Immature natural killer cell (primary cell): Measurements from ENCODE around the gene APEH. TPM values are rescaled to one million over a fixed set of nuclear protein-coding genes. Genes with fewer than 3 reads are reported as not detected.
"Not testable (repeated sequence)": the region's sequence is repeated elsewhere in the genome, so short reads cannot be mapped to it uniquely, and the experiment has no call there.

ENCODE experiments used
- DNase-seq, 3 donors: peaks; one replicate each; pipeline ENCODE4 v3.0.0; 2022; ENCODE audit warnings: mixed read lengths in 1 of 3
- H3K27ac Mint-ChIP-seq, 6 donors: one replicate each; pipeline ENCODE4 v1.8.0; 2020; ENCODE audit warnings: mixed read lengths in 6 of 6, mild to moderate bottlenecking in 5 of 6, inconsistent platforms in 4 of 6, moderate library complexity in 3 of 6
- H3K27me3 Mint-ChIP-seq, 3 donors: one replicate each; pipeline ENCODE4 v1.8.0; 2020 to 2021; ENCODE audit warnings: low read depth in 3 of 3, mild to moderate bottlenecking in 3 of 3, mixed read lengths in 3 of 3, moderate library complexity in 3 of 3, inconsistent platforms in 1 of 3
- H3K36me3 Mint-ChIP-seq, 3 donors: one replicate each; pipeline ENCODE4 v1.8.0; 2020; ENCODE audit warnings: mixed read lengths in 3 of 3, inconsistent platforms in 2 of 3, mild to moderate bottlenecking in 2 of 3
- H3K4me1 Mint-ChIP-seq, 2 donors: one replicate each; pipeline ENCODE4 v1.8.0; 2020; ENCODE audit warnings: inconsistent platforms in 2 of 2, mild to moderate bottlenecking in 2 of 2, mixed read lengths in 2 of 2, moderate library complexity in 1 of 2
- H3K4me3 Mint-ChIP-seq, 5 donors: one replicate each; pipeline ENCODE4 v1.8.0; 2020; ENCODE audit warnings: mild to moderate bottlenecking in 5 of 5, mixed read lengths in 5 of 5, inconsistent platforms in 3 of 5, moderate library complexity in 3 of 5
- H3K9me3 Mint-ChIP-seq, 6 donors: one replicate each; pipeline ENCODE4 v1.8.0; 2020; ENCODE audit warnings: mild to moderate bottlenecking in 6 of 6, mixed read lengths in 6 of 6, inconsistent platforms in 4 of 6, moderate library complexity in 3 of 6
- polyA plus RNA-seq, 3 donors: library from polyadenylated mRNA; unstranded; fragments of 300-500 nt; fragmentation: Illumina TruSeq; gene quantifications; one replicate each; pipeline ENCODE4 v1.2.3, GENCODE V29; 2021

Gene APEH
- polyA plus RNA-seq, 3 donors from 2014 or later = 88.0 to 130 (median 121) TPM

DNA sequence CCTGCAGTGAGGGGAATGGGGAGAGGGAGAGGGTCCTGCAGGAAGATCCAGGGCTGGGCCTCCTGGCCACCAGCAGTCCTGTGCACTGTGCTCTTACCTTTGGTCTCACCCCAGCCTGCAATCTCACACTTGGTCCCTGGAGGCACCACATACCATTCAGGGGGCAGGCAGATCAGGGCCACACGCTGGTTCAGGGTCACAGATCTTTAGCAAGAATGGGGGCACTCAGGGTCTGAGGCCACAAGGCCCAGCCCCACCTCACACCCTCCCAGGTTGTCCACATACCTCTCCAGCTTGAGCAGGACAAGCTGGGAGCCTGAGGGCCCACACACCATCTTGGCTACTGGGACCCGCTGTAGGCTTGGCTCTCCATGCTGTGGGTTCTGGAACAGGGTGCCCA lies 10.3 kb downstream of the APEH start:
- H3K4me1 Mint-ChIP-seq = peaks cover 13 to 27% of the 10 kb centered on the region in 2 donors
- H3K4me3 Mint-ChIP-seq, DNase-seq, H3K9me3 Mint-ChIP-seq, H3K27ac Mint-ChIP-seq: not testable (repeated sequence)
- peaks cover 5 to 14% (median 11%) of the 10 kb centered on the region in 3 donors for H3K36me3 Mint-ChIP-seq
- peaks cover 6 to 12% (median 8%) of the 10 kb centered on the region in 3 donors for H3K27me3 Mint-ChIP-seq

DNA sequence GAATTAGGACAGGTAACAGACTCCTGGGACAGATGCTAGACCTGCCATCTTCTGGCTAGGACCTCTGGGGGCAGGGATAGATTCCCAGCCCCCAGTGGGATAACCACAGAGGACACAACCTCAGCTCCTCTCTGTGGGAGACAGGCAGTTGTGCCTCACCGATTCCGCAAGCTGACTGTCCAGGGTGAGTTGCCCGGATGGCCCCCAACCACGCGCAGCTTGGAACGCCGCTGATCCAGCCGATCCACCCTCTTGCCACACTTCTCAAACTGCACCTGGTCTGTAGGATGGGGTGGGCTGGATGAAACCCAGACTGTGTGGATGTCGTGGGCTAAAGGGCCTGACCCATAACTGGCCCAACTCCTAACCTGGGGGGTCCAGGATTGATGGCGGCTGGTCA lies 11.0 kb downstream of the APEH start:
- H3K4me1 Mint-ChIP-seq = peaks cover 19 to 29% of the 10 kb centered on the region in 2 donors
- H3K27me3 Mint-ChIP-seq = peaks cover 8 to 14% (median 9%) of the 10 kb centered on the region in 3 donors
- DNase-seq, H3K36me3 Mint-ChIP-seq, H3K4me3 Mint-ChIP-seq, H3K9me3 Mint-ChIP-seq: not testable (repeated sequence)
- H3K27ac Mint-ChIP-seq = peak overlapping the region in 1 of 6 donors; percentile 26

DNA sequence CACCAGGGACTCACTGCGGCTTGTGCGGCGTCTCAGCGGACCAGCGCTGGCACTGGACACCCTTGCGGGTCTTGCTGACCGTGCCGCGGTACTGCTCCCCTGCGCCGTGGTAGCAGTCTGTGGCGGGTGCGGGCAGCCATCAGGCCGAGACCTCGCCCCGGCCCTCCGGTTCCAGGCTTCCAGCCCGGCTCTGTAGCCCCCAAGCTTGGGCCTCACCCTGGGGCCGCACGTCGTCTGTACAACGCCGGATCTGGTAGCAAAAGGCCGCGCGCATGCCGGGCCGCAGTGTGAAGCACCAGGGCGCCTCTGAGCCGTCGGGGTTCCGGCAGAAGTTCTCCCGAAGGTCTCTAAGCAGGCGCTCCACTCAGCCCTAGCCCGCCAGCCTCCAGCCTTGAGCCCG lies 11.7 kb downstream of the APEH start:
- H3K27ac Mint-ChIP-seq, H3K36me3 Mint-ChIP-seq, H3K9me3 Mint-ChIP-seq, DNase-seq: not testable (repeated sequence)
- H3K4me1 Mint-ChIP-seq = peaks cover 26 to 35% of the 10 kb centered on the region in 2 donors
- peaks cover 8 to 14% (median 9%) of the 10 kb centered on the region in 3 donors for H3K27me3 Mint-ChIP-seq
- H3K4me3 Mint-ChIP-seq = peak overlapping the region in 1 of 5 donors; percentile 69

DNA sequence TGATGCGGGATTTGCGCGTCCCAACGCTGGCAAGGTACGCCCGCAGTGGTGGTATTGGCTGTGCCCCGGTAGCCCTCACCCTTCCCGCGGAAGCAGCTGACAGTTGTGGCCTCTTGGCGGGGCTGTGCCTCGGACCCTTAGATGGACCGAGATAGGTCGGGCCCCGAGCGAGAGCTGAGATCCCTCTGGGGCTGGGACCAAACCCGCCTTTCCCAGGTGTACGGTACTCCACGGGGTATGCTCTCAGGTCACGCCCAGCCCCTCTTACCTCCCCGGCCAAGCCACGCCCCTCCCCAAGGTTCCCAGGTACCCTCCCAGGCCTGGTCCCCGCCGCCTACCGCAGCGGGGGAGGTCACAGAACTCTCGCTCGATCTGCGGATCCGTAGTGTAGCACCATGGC lies 12.2 kb downstream of the APEH start:
- Mint-ChIP-seq H3K4me3 (peak overlapping the region; percentile 33 to 69 (median 60)), H3K27me3 (peaks cover 8 to 14% (median 9%) of the 10 kb centered on the region in 3 donors), H3K4me1 (peaks cover 31 to 40% of the 10 kb centered on the region in 2 donors)
- not testable (repeated sequence) for H3K36me3 Mint-ChIP-seq, H3K9me3 Mint-ChIP-seq, H3K27ac Mint-ChIP-seq
- DNase-seq = peak in 1 of 3 donors; percentile 17

DNA sequence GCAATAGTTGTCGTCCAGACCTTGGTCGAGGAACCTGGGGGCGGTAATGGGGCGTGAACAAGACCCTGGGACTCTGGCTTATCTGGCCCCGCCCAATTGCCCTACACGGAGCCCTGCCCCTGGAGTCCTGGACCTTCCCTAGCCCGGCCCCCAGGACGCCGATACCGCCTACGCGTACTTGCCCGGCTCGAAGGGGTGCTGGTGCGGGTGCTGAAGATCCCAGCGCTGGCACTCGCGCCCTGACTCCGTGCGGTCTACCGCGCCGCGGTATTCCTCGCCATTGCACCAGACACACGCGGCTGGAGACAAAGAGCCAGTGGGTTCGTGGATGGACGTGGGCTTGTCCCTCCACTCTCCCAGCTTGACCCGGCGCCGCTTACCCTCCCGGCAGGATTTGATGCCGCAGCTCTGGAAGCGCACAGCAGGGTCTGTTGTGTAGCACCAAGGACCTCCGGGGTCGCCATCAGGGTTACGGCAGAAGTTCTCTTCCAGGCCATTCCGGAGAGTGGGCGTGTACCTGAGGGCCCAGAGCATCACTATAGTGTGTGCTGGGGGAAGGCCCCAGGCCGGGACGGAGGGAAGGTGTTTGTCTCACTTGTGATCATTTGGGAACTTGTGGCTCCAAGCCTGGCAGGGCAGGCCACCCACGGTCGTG lies 12.7 kb downstream of the APEH start:
- Mint-ChIP-seq H3K27me3 (peaks cover 8 to 14% (median 9%) of the 10 kb centered on the region in 3 donors), H3K4me3 (peak overlapping the region in 4 of 5 donors; percentile 27 to 55 (median 34)), H3K27ac (peak overlapping the region in 2 of 6 donors; percentile 7 to 58), H3K4me1 (peaks cover 32 to 43% of the 10 kb centered on the region in 2 donors)
- H3K36me3 Mint-ChIP-seq, H3K9me3 Mint-ChIP-seq: not testable (repeated sequence)
- peak in 2 of 3 donors; percentile 18 to 26 for DNase-seq

DNA sequence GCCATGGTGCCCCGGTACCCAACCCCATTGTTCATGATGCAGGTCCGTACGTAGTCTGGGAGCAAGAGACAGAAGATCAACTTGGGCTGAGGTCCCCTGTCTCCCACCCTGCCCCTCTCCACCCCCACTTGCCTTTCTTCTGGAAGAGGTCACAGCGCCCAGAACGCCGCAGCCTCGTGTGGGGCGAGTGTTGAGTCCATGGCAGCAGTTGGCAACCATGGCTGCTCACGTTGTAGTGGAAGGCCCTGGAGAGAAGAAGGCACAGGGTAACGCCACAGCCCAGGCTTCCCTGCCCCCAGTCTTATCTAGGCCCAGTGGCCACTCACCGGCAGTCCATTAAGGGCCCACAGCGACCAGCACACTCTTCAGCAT lies 13.3 kb downstream of the APEH start:
- peak overlapping the region in 4 of 5 donors; percentile 27 to 55 (median 34) for H3K4me3 Mint-ChIP-seq
- H3K4me1 Mint-ChIP-seq = peaks cover 34 to 43% of the 10 kb centered on the region in 2 donors
- peaks cover 8 to 15% (median 9%) of the 10 kb centered on the region in 3 donors for H3K27me3 Mint-ChIP-seq
- H3K36me3 Mint-ChIP-seq, DNase-seq, H3K9me3 Mint-ChIP-seq: not testable (repeated sequence)
- H3K27ac Mint-ChIP-seq = peak overlapping the region in 2 of 6 donors; percentile 7 to 58

DNA sequence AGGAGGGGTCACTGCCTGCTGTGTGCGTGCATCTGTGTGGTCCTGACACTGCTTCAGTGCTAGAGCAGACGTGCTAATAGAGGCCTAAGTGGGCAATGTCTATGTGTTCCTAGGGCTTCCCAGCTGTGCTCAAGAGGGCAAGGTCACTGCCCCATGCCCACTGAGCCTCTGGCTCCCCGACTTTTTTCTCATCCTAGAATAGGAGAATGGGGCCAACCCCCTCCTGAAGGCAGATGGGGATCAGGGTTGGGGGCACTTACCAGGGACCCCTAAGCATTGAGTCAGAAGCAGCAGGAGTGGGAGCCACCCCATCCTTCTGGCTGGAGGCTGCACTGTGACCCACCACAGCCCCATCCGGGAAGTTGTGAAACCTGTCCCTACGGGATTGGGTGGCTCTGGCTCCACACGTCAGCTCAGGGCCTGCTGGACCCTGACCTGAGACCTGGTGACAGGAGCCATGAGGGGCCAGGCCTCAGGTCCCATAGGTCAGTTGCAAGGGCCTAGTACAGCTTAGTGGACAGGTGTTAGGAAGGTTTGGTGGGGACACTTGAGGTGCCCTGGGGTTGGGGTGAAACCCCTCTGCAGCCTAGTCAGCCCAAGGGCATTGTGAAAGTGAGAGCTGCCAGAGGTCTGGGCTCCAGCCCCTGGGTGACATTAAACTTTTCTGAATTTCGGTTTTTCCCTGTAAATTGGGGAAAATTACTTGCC lies 14.3 kb downstream of the APEH start:
- H3K36me3 Mint-ChIP-seq, DNase-seq, H3K9me3 Mint-ChIP-seq: not testable (repeated sequence)
- Mint-ChIP-seq H3K27ac (peak overlapping the region; percentile 93 to 98 (median 97)), H3K4me3 (peak overlapping the region; percentile 95 to 97 (median 96)), H3K27me3 (peaks cover 8 to 17% (median 9%) of the 10 kb centered on the region in 3 donors), H3K4me1 (peaks cover 38 to 47% of the 10 kb centered on the region in 2 donors)

DNA sequence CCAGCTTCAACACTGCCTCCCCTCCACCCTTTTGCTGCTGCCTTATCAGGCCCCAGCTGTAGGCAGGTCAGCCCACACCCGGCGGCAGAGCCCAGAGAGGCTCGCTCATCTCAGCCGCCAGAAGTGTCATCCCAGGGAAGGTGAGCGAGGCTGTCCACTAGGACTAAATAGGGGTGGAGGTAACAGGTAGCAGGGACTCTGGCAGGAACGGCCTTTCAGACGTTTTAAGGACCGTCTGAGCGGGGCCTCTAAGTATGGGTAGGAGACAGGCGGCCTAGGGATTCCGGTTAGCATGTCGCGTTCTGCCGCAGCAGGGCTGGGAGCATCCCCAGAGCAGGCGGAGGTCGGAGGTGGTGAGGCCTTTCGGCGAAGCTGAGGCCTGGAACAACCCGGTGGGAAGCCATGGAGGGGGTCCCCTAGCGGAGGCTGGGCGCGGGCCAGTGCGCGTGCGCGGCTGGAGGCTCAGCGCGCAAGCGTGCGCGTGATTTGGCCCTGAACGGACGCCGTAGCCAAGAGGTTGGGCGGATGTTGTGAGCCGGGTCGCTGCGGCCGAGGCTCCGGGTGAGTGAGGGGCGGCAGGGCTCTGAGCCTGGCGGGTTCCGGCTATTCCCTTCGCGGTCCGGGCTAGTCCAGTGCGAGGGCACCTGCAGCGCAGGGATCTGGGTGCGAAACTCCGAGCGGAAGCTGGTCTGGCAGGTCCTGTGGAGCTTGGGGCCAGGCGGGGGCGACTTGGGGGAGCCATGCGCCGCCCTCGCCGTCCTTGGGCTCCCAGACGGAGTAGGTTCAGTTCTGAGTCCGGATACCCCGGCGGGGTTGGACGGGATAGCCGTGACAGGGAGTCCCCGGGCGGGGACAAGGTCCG lies 15.1 kb downstream of the APEH start, which contains the start of the genes MST1 and RNF123:
MST1 (minus strand) TSS at position 429 of the 862 bp plus-strand sequence. CDS start 783 bp downstream, outside the sequence.
RNF123 (plus strand) TSS at position 512 of the 862 bp plus-strand sequence. CDS start 1,609 bp downstream, outside the sequence.
- no peaks in the 10 kb centered on the region for H3K36me3 Mint-ChIP-seq
- peak within 1 kb of the TSS; percentile 93 to 98 (median 97) for H3K27ac Mint-ChIP-seq
- DNase-seq = peak; percentile 93 to 94 (median 94)

DNA sequence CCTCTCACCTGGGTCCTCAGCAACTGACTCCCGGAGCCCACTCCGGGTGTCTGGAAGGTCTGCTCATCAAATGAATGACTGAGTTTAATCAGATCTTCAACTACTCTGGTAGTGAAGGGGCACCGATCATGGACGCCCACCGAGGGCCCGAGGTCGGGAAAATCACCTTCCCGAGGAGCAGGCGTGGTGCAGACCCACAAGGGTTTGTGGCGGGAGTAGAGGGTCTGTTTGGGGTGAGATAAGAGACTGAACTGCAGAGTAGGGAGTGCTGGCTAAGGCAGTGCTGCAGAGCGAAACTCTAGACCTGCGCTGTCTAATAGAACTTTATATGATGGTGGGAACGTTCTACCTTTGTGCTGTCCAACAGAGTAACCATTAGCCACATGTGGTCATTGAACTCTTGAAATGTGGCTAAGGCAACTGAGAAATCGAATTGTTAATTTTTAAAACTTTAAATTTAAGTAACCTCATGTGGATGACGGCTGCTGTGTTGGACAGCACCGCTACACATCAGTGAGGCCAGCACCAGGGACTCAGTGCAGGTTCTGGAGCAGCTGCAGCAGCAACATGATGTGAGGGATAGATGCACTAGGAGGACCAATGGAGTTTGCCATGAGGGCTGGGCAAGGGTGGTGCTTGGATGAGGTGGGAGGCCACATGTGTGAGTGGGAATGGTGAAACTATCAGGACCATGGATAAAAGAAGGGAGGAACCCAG lies 15.9 kb downstream of the APEH start:
- not testable (repeated sequence) for H3K36me3 Mint-ChIP-seq

More for the DNA sequence above, 15.1 kb downstream of the APEH start, which contains the start of the genes MST1 and RNF123:
- Mint-ChIP-seq H3K9me3 (no peaks in the 10 kb centered on the region), H3K27me3 (peaks cover 8 to 17% (median 9%) of the 10 kb centered on the region in 3 donors), H3K4me1 (peaks cover 46 to 49% of the 10 kb centered on the region in 2 donors), H3K4me3 (peak within 1 kb of the TSS; percentile 95 to 97 (median 96))

DNA sequence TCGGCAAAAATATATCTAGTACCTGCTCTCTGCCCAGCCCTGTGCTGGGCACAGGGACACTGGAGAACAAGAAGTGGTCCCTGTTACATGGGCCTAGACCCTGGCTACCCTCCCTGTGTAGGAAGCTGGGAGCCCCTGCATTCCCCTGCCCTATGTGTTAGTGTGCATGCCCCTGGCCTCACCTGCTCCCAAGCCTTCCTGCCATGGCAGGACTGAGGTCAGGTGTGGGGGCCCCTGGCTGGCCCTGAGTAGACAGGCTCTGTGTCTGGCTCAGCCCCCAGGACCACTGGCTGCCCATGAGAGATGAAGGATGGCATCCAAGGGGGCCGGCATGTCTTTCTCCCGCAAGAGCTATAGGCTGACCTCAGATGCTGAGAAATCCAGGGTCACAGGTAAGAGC lies 16.7 kb downstream of the APEH start:
- H3K36me3 Mint-ChIP-seq, DNase-seq, H3K9me3 Mint-ChIP-seq: not testable (repeated sequence)
- Mint-ChIP-seq H3K27me3 (peaks cover 7 to 17% (median 8%) of the 10 kb centered on the region in 3 donors), H3K4me3 (peak overlapping the region; percentile 50 to 97 (median 96)), H3K4me1 (peaks cover 44 to 48% of the 10 kb centered on the region in 2 donors), H3K27ac (peak overlapping the region in 2 of 6 donors; percentile 34 to 93)

More for the DNA sequence above, 15.9 kb downstream of the APEH start:
- H3K27me3 Mint-ChIP-seq = peaks cover 8 to 17% (median 9%) of the 10 kb centered on the region in 3 donors
- peak overlapping the region; percentile 93 to 98 (median 97) for H3K27ac Mint-ChIP-seq
- DNase-seq, H3K9me3 Mint-ChIP-seq: not testable (repeated sequence)
- H3K4me1 Mint-ChIP-seq = peaks cover 47 to 48% of the 10 kb centered on the region in 2 donors
- peak overlapping the region; percentile 95 to 97 (median 96) for H3K4me3 Mint-ChIP-seq

DNA sequence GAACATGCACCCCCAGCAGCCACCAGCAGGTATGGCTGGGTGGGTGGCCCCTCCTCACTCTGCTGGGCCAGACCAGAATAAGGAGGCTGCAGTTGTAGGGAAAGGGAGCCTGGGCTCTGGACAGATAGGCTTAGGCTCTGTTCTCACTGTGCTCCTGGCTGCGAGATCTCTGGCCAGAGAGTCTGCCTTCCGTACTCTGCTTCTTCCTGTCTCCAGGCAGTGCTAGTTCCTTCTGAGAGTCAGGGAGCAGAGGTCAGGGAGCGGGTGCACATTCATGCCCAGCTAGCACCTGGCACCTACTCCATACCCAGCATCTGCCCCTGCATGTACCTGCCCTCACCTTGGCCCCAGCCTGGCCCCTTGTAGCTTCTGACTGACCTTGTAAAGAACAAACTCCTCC lies 17.3 kb downstream of the APEH start:
- not testable (repeated sequence) for H3K9me3 Mint-ChIP-seq, DNase-seq, H3K36me3 Mint-ChIP-seq, H3K27ac Mint-ChIP-seq
- Mint-ChIP-seq H3K27me3 (peaks cover 7 to 17% (median 8%) of the 10 kb centered on the region in 3 donors), H3K4me3 (peak overlapping the region in 1 of 5 donors; percentile 96), H3K4me1 (peaks cover 44 to 48% of the 10 kb centered on the region in 2 donors)

DNA sequence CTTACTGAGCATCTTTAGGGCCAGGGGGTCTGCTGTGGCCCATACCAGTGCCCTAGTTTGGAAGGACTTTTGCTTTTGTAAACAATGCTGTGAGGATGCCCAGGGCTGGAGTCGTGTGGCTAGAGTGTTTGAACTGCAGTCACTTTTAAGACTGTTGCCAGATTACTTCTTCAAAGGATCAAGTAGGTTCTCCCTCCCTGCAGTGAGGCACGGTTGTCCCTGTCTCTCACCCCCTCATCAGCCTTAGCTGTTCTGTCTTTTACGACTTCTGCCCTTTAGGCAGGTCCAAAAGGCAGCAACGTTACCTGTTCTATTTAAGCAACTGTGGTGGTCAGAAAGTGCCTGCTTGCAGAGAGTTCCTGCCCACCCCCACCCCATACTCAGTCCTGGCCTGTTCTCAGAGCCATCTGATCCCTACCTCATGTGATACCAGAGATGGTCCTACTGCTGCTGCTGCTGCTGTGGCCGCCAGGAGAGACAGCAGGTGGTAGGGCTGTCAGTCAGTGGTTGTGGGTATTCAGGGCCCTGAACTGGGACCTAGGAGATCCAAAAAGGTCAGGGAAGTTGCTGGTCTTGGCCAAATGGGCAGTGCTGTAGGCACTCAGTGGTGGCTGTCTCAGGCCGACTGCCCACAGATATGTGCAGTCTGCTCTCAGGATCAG lies 20.4 kb downstream of the APEH start:
- H3K4me3 Mint-ChIP-seq, DNase-seq, H3K27ac Mint-ChIP-seq, H3K36me3 Mint-ChIP-seq, H3K27me3 Mint-ChIP-seq, H3K9me3 Mint-ChIP-seq: not testable (repeated sequence)
- H3K4me1 Mint-ChIP-seq = peaks cover 26 to 35% of the 10 kb centered on the region in 2 donors
